ENCODE data around the gene PNPLA7. TPM values are rescaled to one million over a fixed set of nuclear protein-coding genes. Genes with fewer than 3 reads are reported as not detected.
A peak's percentile ranks its signal among the peaks of the same experiment; 100 is the strongest.
"Not testable (repeated sequence)": the region's sequence is repeated elsewhere in the genome, so short reads cannot be mapped to it uniquely, and the experiment has no call there.

PNPLA7 gene
- total RNA-seq, 4 donors from 2014 or later, result 10.1 to 23.6 (median 11.6) TPM

GRCh38 chr9:137535120-137535428 lies 15.1 kb downstream of the PNPLA7 start:
- Histone ChIP-seq H3K27ac (peak overlapping the region in 1 of 3 donors; percentile 43), H3K4me1 (peaks cover 0 to 10% of the 10 kb centered on the region in 2 donors), H3K4me3 (replicated peaks in 1 of 3) (no peak overlapping the region), H3K36me3 (no peaks in the 10 kb centered on the region), H3K27me3 (no peaks in the 10 kb centered on the region), H3K9me3 (no peaks in the 10 kb centered on the region)
- DNase-seq, result no peak
- TF ChIP-seq POLR2A (IDR thresholded peaks at IDR 0.05), result no peak
- TF ChIP-seq CTCF (IDR thresholded peaks at IDR 0.05), result no peak
- intact Hi-C loops (cut with DNase I), result no loop called here

- no peak overlapping the region for H3K27ac ChIP-seq
- H3K27me3 ChIP-seq, result no peaks in the 10 kb centered on the region
- peaks cover 0 to 10% of the 10 kb centered on the region in 2 donors for H3K4me1 ChIP-seq
- 47% methylated on average over 18 to 19 of the region's 19 CpGs for WGBS, 2 donors
- TF ChIP-seq CTCF (IDR thresholded peaks at IDR 0.05) (peak; percentile 24 to 85 (median 58)), POLR2A (IDR thresholded peaks at IDR 0.05) (no peak)
- no peak overlapping the region for H3K4me3 ChIP-seq (replicated peaks in 1 of 3)
- no peaks in the 10 kb centered on the region for H3K9me3 ChIP-seq
- peak; percentile 68 to 75 for DNase-seq
- intact Hi-C loops (cut with DNase I), result no loop called here
- H3K36me3 ChIP-seq, result no peaks in the 10 kb centered on the region
Measured at GRCh38 chr9:137534256-137535119, 15.7 kb downstream of the PNPLA7 start.

GRCh38 chr9:137532891-137533468 lies 17.2 kb downstream of the PNPLA7 start:
- WGBS, 2 donors, result 63 to 73% methylated on average over 2 to 4 of the region's 10 CpGs
- DNase-seq; H3K27ac ChIP-seq; H3K36me3 ChIP-seq; intact Hi-C loops (cut with DNase I); H3K4me3 ChIP-seq (replicated peaks in 1 of 3); H3K9me3 ChIP-seq; H3K27me3 ChIP-seq: not testable (repeated sequence)
- peaks cover 0 to 10% of the 10 kb centered on the region in 2 donors for H3K4me1 ChIP-seq

GRCh38 chr9:137531099-137531765 lies 19.0 kb downstream of the PNPLA7 start:
- Histone ChIP-seq H3K27me3 (no peaks in the 10 kb centered on the region), H3K36me3 (no peaks in the 10 kb centered on the region), H3K4me1 (peaks cover 0 to 10% of the 10 kb centered on the region in 2 donors), H3K9me3 (no peaks in the 10 kb centered on the region), H3K4me3 (replicated peaks in 1 of 3) (no peak overlapping the region), H3K27ac (no peak overlapping the region)
- intact Hi-C loops (cut with DNase I), result no loop called here
- 73 to 79% methylated on average over 17 of the region's 17 CpGs for WGBS, 2 donors
- no peak for DNase-seq
- no peak for TF ChIP-seq CTCF (IDR thresholded peaks at IDR 0.05)
- no peak for TF ChIP-seq POLR2A (IDR thresholded peaks at IDR 0.05)

GRCh38 chr9:137530331-137530730 lies 19.9 kb downstream of the PNPLA7 start:
- no peak overlapping the region for H3K4me3 ChIP-seq (replicated peaks in 1 of 3)
- TF ChIP-seq CTCF (IDR thresholded peaks at IDR 0.05), result no peak
- no peak for TF ChIP-seq POLR2A (IDR thresholded peaks at IDR 0.05)
- no peak overlapping the region for H3K27ac ChIP-seq
- no peaks in the 10 kb centered on the region for H3K36me3 ChIP-seq
- H3K27me3 ChIP-seq, result no peaks in the 10 kb centered on the region
- intact Hi-C loops (cut with DNase I), result no loop called here
- 83% methylated on average over 5 of the region's 5 CpGs for WGBS, 2 donors
- H3K9me3 ChIP-seq, result no peaks in the 10 kb centered on the region
- DNase-seq, result no peak
- peaks cover 0 to 9% of the 10 kb centered on the region in 2 donors for H3K4me1 ChIP-seq

All from thyroid gland (tissue), 4 donors.